Stomach smooth muscle (tissue), 2 donors: ENCODE results near the gene ANKRD44.

Experiments used
- H3K27ac ChIP-seq: one replicate; pipeline ENCODE4 v1.7.0; 2013; ENCODE audit warnings: mild to moderate bottlenecking, low read length, inconsistent platforms
- H3K27me3 ChIP-seq, 2 donors: one replicate each; pipeline ENCODE4 v1.7.0; 2013; ENCODE audit warnings: low read length in 2 of 2; ENCODE audit not compliant: insufficient read depth in 2 of 2, control insufficient read depth in 1 of 2
- H3K36me3 ChIP-seq, 2 donors: one replicate each; pipeline ENCODE4 v1.7.0; 2013; ENCODE audit warnings: low read length in 2 of 2; ENCODE audit not compliant: control insufficient read depth in 2 of 2, insufficient read depth in 2 of 2
- H3K4me1 ChIP-seq: one replicate; pipeline ENCODE4 v1.7.0; 2013; ENCODE audit warnings: low read length; ENCODE audit not compliant: control insufficient read depth, insufficient read depth
- H3K4me3 ChIP-seq, 2 donors: one replicate each; pipeline ENCODE4 v1.7.0; 2013; ENCODE audit warnings: low read length in 2 of 2
- H3K9ac ChIP-seq, 2 donors: one replicate each; pipeline ENCODE4 v1.7.0; 2013; ENCODE audit warnings: low read length in 2 of 2, mild to moderate bottlenecking in 1 of 2
- H3K9me3 ChIP-seq, 2 donors: one replicate each; pipeline ENCODE4 v1.7.0; 2013; ENCODE audit warnings: low read length in 2 of 2; ENCODE audit not compliant: control insufficient read depth in 2 of 2
- donor health status: healthy.
- donor health status: Pancreatic carcinoma.

ANKRD44 gene

DNA sequence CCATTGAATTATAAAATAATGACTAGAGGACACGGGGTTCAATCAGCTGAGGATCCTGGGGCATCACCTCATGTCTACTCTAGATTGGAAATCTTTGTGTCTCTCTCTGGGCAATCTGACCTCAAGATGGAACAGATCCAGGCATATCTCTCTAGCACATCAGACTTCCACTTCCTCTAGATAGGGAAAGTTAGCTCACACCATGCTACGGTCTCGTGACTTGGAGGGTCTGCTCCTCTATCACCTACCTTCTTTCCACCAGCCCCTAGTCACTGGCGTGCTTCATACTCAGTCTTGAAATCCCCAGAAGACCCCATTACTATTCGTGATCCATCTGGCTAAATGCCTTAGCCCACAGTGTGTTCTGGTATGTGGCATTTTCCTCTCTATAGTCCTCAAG lies 148.8 kb downstream of the ANKRD44 start:
- Histone ChIP-seq H3K9ac (no peak overlapping the region), H3K4me3 (no peak overlapping the region), H3K27me3 (no peaks in the 10 kb centered on the region), H3K4me1 (no peaks in the 10 kb centered on the region), H3K9me3 (no peaks in the 10 kb centered on the region), H3K27ac (no peak overlapping the region), H3K36me3 (no peaks in the 10 kb centered on the region)

DNA sequence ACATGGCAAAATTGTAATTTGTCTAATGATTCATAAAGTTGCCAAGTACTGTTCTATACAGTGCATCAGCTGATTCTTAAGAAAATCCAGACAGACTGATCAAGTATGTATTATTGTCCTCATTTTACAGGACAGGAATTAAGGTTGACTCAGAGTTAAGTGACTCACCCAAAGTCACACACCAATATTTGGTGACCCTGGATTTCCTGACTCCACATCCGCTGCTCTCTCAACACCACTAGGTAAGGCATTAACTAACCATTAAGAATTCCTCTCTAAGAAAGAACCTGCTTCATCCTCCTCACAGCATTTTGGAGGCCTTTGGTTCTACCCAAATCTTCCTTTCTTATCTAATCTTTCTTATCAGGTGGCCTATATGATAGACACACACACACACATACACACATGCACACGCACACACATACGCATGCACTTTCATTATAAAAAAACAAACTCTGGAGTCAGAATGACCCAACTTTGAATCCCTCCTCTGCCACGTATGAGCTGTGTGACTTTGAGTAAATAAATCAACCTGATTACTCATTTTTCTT lies 150.8 kb downstream of the ANKRD44 start:
- H3K27ac ChIP-seq, result no peak overlapping the region
- no peaks in the 10 kb centered on the region for H3K36me3 ChIP-seq
- no peak overlapping the region for H3K9ac ChIP-seq
- no peak overlapping the region for H3K4me3 ChIP-seq
- no peaks in the 10 kb centered on the region for H3K27me3 ChIP-seq
- H3K9me3 ChIP-seq, result no peaks in the 10 kb centered on the region
- H3K4me1 ChIP-seq, result no peaks in the 10 kb centered on the region

DNA sequence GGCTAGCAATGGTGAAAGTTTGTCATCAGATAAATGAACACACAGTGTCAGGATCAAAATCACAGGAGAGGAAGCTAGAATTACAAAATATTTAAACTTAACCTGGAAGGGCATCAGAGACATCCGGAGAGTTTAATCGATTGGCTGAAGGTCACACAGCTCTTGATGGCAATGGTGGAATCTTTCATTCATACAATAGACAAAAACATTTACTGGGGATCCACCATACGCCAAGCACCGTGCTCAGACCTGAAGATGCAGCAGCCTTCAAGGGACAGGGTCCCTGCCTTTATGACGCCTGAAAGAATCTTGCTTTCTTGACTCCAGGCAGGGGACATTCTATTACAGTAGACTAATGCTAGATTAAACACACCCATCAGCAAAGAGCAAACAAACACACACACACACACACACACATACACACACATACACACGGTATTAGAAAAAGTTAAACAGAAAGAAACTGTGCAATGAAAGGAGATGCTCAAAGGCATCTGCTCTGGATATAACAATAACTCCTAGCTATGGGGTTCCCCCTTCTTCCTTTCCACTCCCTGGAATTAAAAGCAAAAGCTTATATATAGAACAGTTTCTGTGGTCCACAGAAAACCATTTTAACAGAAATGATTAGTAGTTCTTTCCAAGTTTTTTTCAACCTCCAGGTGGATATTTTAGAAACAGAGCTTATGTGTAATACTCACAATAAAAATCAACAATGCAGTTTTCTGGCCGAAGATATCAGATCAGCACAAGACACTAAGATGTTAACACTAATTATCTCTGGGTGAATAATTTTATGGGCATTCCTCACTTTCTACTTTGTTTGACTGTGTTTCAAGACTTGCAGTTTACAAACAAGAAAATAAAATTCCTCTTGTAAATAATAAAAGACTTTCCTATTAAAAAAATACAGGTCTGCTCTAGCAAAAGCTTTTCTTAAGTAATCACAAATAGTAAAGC lies 151.7 kb downstream of the ANKRD44 start:
- H3K27ac ChIP-seq, result no peak overlapping the region
- no peaks in the 10 kb centered on the region for H3K36me3 ChIP-seq
- H3K27me3 ChIP-seq, result no peaks in the 10 kb centered on the region
- no peaks in the 10 kb centered on the region for H3K9me3 ChIP-seq
- H3K4me3 ChIP-seq, result no peak overlapping the region
- H3K4me1 ChIP-seq, result no peaks in the 10 kb centered on the region
- H3K9ac ChIP-seq, result no peak overlapping the region

DNA sequence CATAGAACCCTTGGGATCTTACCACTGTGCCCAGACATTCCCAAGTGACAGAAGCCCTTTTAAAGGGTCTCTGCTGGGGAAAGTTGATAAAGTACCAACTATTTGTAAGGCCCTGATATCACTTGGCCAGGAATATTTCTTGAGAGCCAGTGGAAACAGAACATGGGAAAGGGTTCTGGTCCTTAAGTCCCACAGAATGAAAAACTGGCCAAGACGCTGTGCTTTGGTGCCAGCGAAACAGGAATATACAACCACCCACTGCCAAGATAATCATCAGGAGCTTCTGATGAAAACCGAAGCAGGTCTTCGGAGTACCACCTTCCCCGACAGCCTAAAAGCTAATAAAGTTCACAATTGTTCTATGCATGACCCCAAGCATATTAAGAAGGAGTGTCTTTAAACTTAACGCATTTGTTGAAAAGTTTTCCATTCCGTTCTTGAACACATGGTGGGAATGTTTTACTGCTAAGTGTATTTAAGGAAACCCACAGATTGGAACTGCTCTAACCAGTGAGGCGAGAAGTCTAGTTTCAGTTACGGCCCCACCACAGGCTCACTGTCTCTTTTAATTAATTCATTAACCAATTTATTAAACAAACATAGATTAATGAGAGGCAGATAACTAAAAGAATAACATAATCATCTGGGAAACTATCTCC lies 152.6 kb downstream of the ANKRD44 start:
- no peaks in the 10 kb centered on the region for H3K36me3 ChIP-seq
- H3K9me3 ChIP-seq, result no peaks in the 10 kb centered on the region
- H3K4me1 ChIP-seq, result no peaks in the 10 kb centered on the region
- no peak overlapping the region for H3K4me3 ChIP-seq
- no peaks in the 10 kb centered on the region for H3K27me3 ChIP-seq
- H3K27ac ChIP-seq, result no peak overlapping the region
- no peak overlapping the region for H3K9ac ChIP-seq

DNA sequence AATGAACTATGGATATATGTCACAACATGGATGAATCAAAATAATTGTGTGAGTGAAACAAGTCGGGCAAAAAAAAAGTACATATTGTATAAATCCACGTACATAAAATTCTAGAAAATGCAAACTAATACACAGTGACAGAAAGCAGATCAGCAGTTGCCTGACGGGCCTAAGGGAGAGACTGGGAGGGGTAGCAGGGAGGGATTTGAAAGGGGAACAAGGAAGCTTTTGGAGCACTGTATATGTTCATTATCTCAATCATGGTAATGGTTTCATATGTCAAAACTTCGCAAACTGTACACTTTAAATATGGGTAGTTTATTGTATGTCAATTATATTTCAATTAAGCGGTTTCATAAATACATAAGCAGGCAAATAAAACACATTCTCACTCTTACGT lies 153.8 kb downstream of the ANKRD44 start:
- Histone ChIP-seq H3K36me3 (no peaks in the 10 kb centered on the region), H3K27ac (no peak overlapping the region), H3K9me3 (no peaks in the 10 kb centered on the region), H3K4me1 (no peaks in the 10 kb centered on the region), H3K9ac (no peak overlapping the region), H3K27me3 (no peaks in the 10 kb centered on the region), H3K4me3 (no peak overlapping the region)

DNA sequence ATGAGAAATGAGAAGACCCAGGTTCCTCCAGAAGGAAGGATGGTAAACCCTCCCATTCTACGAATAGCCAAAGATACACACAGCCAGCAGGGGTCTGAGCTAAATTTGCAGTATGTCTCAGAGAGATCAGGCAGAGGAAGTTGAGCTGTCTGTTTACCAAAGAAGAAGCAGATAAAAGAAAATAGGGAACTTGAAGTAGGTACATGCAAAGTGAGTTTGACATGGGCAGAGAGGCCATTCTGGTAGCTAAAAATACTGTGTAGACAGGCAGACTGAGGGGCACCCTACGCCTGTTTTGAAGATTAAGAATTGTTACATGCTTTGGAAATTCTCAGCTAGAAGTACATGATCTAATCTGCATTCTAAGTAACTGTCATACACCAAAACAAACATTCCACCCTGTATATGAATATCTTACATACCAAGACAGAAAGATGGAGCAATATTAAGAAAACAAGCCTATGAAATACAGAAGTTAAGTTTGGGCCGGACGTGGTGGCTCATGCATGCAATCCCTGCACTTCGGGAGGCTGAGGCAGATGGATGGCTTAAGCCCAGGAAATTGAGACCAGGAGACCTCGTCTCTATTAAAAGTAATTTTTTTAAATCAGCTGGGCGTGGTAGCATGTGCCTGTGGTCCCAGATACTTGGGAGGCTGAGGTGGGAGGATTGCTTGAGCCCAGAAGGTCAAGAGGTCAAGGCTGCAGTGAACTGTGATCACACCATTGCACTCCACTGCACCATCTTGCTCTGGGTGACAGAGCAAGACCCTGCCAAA lies 157.9 kb downstream of the ANKRD44 start:
- H3K9ac ChIP-seq, result no peak overlapping the region
- H3K4me3 ChIP-seq, result no peak overlapping the region
- H3K9me3 ChIP-seq, result no peaks in the 10 kb centered on the region
- H3K4me1 ChIP-seq, result no peaks in the 10 kb centered on the region
- no peaks in the 10 kb centered on the region for H3K36me3 ChIP-seq
- H3K27ac ChIP-seq, result no peak overlapping the region
- no peaks in the 10 kb centered on the region for H3K27me3 ChIP-seq

DNA sequence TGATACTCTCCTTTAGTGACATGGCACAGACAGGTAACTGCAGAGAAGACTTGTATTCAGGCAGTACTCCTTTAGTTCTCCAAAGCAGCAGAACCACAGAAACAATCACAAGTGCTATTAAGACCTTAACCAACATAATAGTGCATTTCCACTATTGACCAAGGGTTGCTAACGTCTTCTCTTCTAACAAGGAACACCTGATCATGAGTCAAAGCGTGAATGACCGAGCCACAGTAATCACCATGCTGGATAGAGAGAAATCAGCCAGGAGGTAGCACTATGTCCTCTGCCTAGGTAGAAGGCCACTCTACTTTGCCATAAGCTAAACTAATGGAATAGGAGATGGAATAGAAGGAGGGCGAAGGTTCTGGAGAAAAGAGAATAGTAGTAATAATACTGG lies 161.0 kb downstream of the ANKRD44 start:
- Histone ChIP-seq H3K36me3 (no peaks in the 10 kb centered on the region), H3K27ac (no peak overlapping the region), H3K9me3 (no peaks in the 10 kb centered on the region), H3K27me3 (no peaks in the 10 kb centered on the region), H3K4me1 (no peaks in the 10 kb centered on the region), H3K4me3 (no peak overlapping the region), H3K9ac (no peak overlapping the region)

DNA sequence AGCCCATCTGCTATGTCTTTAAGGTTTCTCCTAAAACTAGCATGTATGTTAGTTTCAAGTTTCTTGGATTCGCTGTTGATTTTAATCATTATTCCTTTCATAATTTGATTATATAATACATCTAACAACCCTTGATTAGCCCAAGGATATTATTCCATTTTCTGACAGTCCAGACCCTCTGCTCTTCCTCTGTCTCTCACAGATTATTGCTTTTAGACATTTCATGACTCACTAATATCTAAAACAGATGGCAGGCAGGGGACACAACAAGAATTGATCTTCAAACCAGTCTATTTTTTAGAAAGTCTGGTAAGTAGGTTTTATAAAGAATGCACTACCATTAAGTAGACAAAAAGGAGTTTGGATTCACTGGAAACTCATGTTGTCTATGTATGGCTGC lies 162.2 kb downstream of the ANKRD44 start:
- H3K27me3 ChIP-seq, result no peaks in the 10 kb centered on the region
- no peak overlapping the region for H3K9ac ChIP-seq
- H3K9me3 ChIP-seq, result no peaks in the 10 kb centered on the region
- no peaks in the 10 kb centered on the region for H3K4me1 ChIP-seq
- no peak overlapping the region for H3K27ac ChIP-seq
- no peaks in the 10 kb centered on the region for H3K36me3 ChIP-seq
- H3K4me3 ChIP-seq, result no peak overlapping the region

DNA sequence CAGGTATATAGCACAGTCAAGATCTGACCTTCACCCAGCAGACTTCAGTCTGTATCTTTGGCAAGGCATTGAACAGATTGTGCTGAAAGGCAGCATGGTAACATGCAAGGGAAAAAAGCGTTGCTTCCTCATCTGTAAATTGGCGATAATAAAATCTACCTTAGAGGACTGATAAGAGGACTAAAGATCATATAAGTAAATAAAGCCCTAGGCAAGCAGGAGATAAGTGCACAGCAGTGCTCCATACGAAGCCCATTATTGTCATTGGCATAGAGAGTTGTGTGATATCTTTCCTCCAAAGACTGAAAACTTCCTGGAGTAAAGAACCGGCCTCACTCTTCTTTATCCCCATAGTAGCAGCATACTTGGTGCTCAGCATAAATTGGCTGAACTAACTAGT lies 162.6 kb downstream of the ANKRD44 start:
- Histone ChIP-seq H3K9me3 (no peaks in the 10 kb centered on the region), H3K4me1 (no peaks in the 10 kb centered on the region), H3K9ac (no peak overlapping the region), H3K27ac (no peak overlapping the region), H3K4me3 (no peak overlapping the region), H3K36me3 (no peaks in the 10 kb centered on the region), H3K27me3 (no peaks in the 10 kb centered on the region)

DNA sequence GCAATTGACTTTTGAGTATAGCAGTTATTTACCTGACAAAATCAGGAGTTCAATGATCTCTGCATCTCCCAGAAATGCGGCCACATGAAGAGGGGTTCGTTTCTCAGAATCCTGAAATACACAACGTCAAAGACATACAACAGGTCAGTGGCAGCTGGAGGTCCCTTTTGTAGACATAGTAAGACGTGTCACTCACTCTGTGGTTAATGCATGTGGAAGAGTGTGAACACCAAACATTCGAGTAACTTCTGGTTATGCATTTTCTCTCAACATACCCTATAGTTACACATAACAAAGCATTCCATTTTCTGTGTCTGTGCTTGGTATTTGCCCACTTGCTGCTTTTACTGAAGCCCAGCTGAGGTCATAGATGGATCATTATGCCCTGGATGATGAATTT lies 163.6 kb downstream of the ANKRD44 start:
- Histone ChIP-seq H3K9me3 (no peaks in the 10 kb centered on the region), H3K27me3 (no peaks in the 10 kb centered on the region), H3K36me3 (no peaks in the 10 kb centered on the region), H3K4me3 (no peak overlapping the region), H3K9ac (no peak overlapping the region), H3K27ac (no peak overlapping the region), H3K4me1 (no peaks in the 10 kb centered on the region)
